ENCODE results near the gene ARPC4. TPM values are rescaled to one million over a fixed set of nuclear protein-coding genes. Genes with fewer than 3 reads are reported as not detected.

The ARPC4 gene
- total and polyA plus RNA-seq, 2 donors (not counting 3 experiments of a cell fraction or from before 2014, with no cell fraction given) = 181 to 197 TPM

- no peaks in the 10 kb centered on the region for H3K27me3 ChIP-seq (ENCODE audit: control insufficient read depth in 2 of 2, insufficient read depth in 2 of 2, low read length in 2 of 2)
- no peak overlapping the region for H2AFZ ChIP-seq (ENCODE audit: low read depth, low read length)
- no peaks in the 10 kb centered on the region for H3K9me1 ChIP-seq (replicated peaks; ENCODE audit: control insufficient read depth, extremely low read depth, insufficient read depth, low read length)
- no peak overlapping the region for H3K4me3 ChIP-seq (replicated peaks in 1 of 3; ENCODE audit: insufficient read depth in 1 of 3, low read depth in 1 of 3, low read length in 3 of 3)
- dilution Hi-C loops (cut with MboI; ENCODE audit: extremely low pct_ligation_motif_present, low sequenced_read_pairs) (no loop called here), intact Hi-C loops (cut with micrococcal nuclease) (no loop called here)
- H3K9ac ChIP-seq (replicated peaks; ENCODE audit: extremely low read depth, insufficient read depth, low read length) = no peak overlapping the region
- H3K36me3 ChIP-seq (ENCODE audit: control insufficient read depth in 2 of 2, extremely low read depth in 1 of 2, insufficient read depth in 2 of 2, low read length in 2 of 2) = peaks cover 0 to 5% of the 10 kb centered on the region in 2 experiments
- no peaks in the 10 kb centered on the region for H3K9me3 ChIP-seq (replicated peaks; ENCODE audit: control insufficient read depth, insufficient read depth, low read length)
- ChIA-PET POLR2A (interaction anchor here (0.7 kb wide), 1 partner anchor 181 kb away, joined by 7 read pairs; no protein-coding TSS in a partner anchor), CTCF (interaction anchor here (0.6 to 1.3 kb wide), 2 partner anchors 9 to 11 kb away, joined by 3 read pairs; partner anchors contain the start of gene TADA3)
- no peak for TF ChIP-seq EZH2 (IDR thresholded peaks at IDR 0.05; ENCODE audit: borderline replicate concordance, low read depth, low read length, severe bottlenecking)
- TF ChIP-seq MAX (IDR thresholded peaks at IDR 0.05; ENCODE audit: insufficient read depth, insufficient read length) = no peak
- TF ChIP-seq JUN (IDR thresholded peaks at IDR 0.05; ENCODE audit: borderline replicate concordance, insufficient read depth, insufficient read length, low read depth) = no peak
- TF ChIP-seq CTCF (IDR thresholded peaks at IDR 0.05; ENCODE audit: extremely low read depth in 1 of 2, insufficient read depth in 1 of 2, low read depth in 1 of 2, low read length in 2 of 2) = no peak
- TF ChIP-seq POLR2A (IDR thresholded peaks at IDR 0.05; ENCODE audit: low read depth, low read length) = no peak
- H3K4me2 ChIP-seq (ENCODE audit: insufficient read depth, low read length) = no peak overlapping the region
- no peak overlapping the region for H3K27ac ChIP-seq (ENCODE audit: insufficient read depth, low read depth, low read length)
- no peak for DNase-seq (ENCODE audit: low read depth, low spot score)
- H3K79me2 ChIP-seq (ENCODE audit: control insufficient read depth, insufficient read depth, low read length) = no peaks in the 10 kb centered on the region
- H3K4me1 ChIP-seq (ENCODE audit: control insufficient read depth, extremely low read depth, insufficient read depth, low read length) = no peaks in the 10 kb centered on the region
- no peak for FAIRE-seq
- no TSS peak for BruUV-seq (replicated peaks)
- no peaks in the 10 kb centered on the region for H4K20me1 ChIP-seq (replicated peaks; ENCODE audit: control insufficient read depth, extremely low read depth, insufficient read depth, low read length)
Observed at GRCh38 chr3:9781551-9781950, 11.3 kb upstream of the ARPC4 start.
